Progenitor cell of endocrine pancreas (in vitro differentiated cells): ENCODE measurements around the gene NLRP11. TPM values are rescaled to one million over a fixed set of nuclear protein-coding genes. Genes with fewer than 3 reads are reported as not detected.

Experiments
- DNase-seq: peaks from one replicate; pipeline ENCODE4 v3.0.0; 2021; ENCODE audit warnings: low spot score; ENCODE audit not compliant: unreplicated experiment
- H3K27ac Mint-ChIP-seq: 2 replicates; pipeline ENCODE4 v1.8.0; 2021; ENCODE audit warnings: mild to moderate bottlenecking, moderate library complexity, mixed read lengths
- H3K27me3 Mint-ChIP-seq: 2 replicates; pipeline ENCODE4 v1.8.0; 2021; ENCODE audit warnings: mixed read lengths
- H3K36me3 Mint-ChIP-seq: 2 replicates; pipeline ENCODE4 v1.8.0; 2022; ENCODE audit warnings: mixed read lengths; ENCODE audit not compliant: insufficient read depth
- H3K4me1 Mint-ChIP-seq: 2 replicates; pipeline ENCODE4 v1.8.0; 2021; ENCODE audit warnings: low read depth, mixed read lengths
- H3K4me3 Mint-ChIP-seq: 2 replicates; pipeline ENCODE4 v1.8.0; 2021; ENCODE audit warnings: low read depth, mild to moderate bottlenecking, moderate library complexity, mixed read lengths
- H3K9me3 Mint-ChIP-seq: 2 replicates; pipeline ENCODE4 v1.8.0; 2021; ENCODE audit warnings: low read depth, mixed read lengths
- total RNA-seq: library from RNA; stranded (reverse); gene quantifications from 2 replicates; pipeline ENCODE4 v1.2.1, GENCODE V29; 2021
- TF ChIP-seq, protein P1 (sequence below): fragments of 200-600 bp; sonication (generic); IDR thresholded peaks from one replicate; pipeline ENCODE4 v1.5.0; 2021; ENCODE audit warnings: antibody characterized with exemption, mild to moderate bottlenecking; ENCODE audit not compliant: unreplicated experiment

NLRP11 gene
- total RNA-seq, 1 donor from 2014 or later, result not detected

DNA sequence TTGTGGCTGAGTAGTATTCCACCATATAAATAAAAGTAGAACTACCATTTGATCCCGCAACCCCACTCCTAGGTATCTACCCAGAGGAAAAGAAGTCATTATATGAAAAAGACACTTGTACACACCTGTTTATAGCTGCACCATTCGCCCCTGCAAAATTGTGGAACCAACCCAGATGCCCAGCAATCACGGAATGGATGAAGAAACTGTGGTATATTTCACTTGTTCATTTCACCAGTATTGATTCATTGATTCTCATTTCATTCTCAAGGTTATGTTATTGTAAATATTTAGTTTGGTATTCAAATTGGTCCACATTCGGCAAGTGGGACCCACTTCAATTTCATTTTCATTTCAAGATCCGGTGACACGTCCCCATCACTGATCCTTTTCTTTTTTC is 81.1 kb downstream of the NLRP11 start:
- TF ChIP-seq, protein P1, sequence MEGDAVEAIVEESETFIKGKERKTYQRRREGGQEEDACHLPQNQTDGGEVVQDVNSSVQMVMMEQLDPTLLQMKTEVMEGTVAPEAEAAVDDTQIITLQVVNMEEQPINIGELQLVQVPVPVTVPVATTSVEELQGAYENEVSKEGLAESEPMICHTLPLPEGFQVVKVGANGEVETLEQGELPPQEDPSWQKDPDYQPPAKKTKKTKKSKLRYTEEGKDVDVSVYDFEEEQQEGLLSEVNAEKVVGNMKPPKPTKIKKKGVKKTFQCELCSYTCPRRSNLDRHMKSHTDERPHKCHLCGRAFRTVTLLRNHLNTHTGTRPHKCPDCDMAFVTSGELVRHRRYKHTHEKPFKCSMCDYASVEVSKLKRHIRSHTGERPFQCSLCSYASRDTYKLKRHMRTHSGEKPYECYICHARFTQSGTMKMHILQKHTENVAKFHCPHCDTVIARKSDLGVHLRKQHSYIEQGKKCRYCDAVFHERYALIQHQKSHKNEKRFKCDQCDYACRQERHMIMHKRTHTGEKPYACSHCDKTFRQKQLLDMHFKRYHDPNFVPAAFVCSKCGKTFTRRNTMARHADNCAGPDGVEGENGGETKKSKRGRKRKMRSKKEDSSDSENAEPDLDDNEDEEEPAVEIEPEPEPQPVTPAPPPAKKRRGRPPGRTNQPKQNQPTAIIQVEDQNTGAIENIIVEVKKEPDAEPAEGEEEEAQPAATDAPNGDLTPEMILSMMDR, result no peak
- H3K9me3 Mint-ChIP-seq, result peaks cover 45% of the 10 kb centered on the region
- H3K4me1 Mint-ChIP-seq, result no peaks in the 10 kb centered on the region
- no peak overlapping the region for H3K27ac Mint-ChIP-seq
- no peak overlapping the region for H3K4me3 Mint-ChIP-seq
- H3K27me3 Mint-ChIP-seq, result no peaks in the 10 kb centered on the region
- peaks cover 1% of the 10 kb centered on the region for H3K36me3 Mint-ChIP-seq
- no peak for DNase-seq

GRCh38 chr19:55738302-55738701 is 93.5 kb downstream of the NLRP11 start, which contains the start of gene NLRP9:
Gene NLRP9, minus strand, starts transcription at chr19:55738402. Its CDS starts 28 bp downstream, at chr19:55738374.
- Mint-ChIP-seq H3K9me3 (peaks cover 41% of the 10 kb centered on the region), H3K27me3 (no peaks in the 10 kb centered on the region), H3K36me3 (no peaks in the 10 kb centered on the region), H3K27ac (no peak within 1 kb of the TSS), H3K4me1 (no peaks in the 10 kb centered on the region), H3K4me3 (no peak within 1 kb of the TSS)
- TF ChIP-seq, protein P1, result no peak
- DNase-seq, result no peak

Other genes starting within 250 kb of the NLRP11 start
- 35.5 and 39.0 TPM in 2 replicates for gene FIZ1, start 232.5 kb downstream of the NLRP11 start, total RNA-seq
- 7.9 and 8.5 TPM in 2 replicates for gene ZNF524, start 231.7 kb downstream of the NLRP11 start, total RNA-seq
- 19.0 and 19.9 TPM in 2 replicates for gene ZNF865, start 226.4 kb downstream of the NLRP11 start, total RNA-seq
- 14.6 and 15.3 TPM in 2 replicates for gene ZNF784, start 207.4 kb downstream of the NLRP11 start, total RNA-seq
- 45.9 and 46.2 TPM in 2 replicates for gene ZNF580, start 191.0 kb downstream of the NLRP11 start, total RNA-seq
- gene ZNF581, start 188.3 kb downstream of the NLRP11 start, total RNA-seq, result 38.8 and 40.1 TPM in 2 replicates
- gene CCDC106, start 183.8 kb downstream of the NLRP11 start, total RNA-seq, result 23.0 and 23.9 TPM in 2 replicates
- gene U2AF2, start 177.0 kb downstream of the NLRP11 start, total RNA-seq, result 275 and 281 TPM in 2 replicates
- gene EPN1, start 156.8 kb downstream of the NLRP11 start, total RNA-seq, result 115 and 118 TPM in 2 replicates
- gene NLRP9, start 93.6 kb downstream of the NLRP11 start, total RNA-seq, result not detected in 2 replicates
- not detected in 2 replicates for gene RFPL4A, start 72.9 kb downstream of the NLRP11 start, total RNA-seq
- not detected in 2 replicates for gene RFPL4AL1, start 62.9 kb downstream of the NLRP11 start, total RNA-seq
- gene NLRP4, start 4.5 kb upstream of the NLRP11 start, total RNA-seq, result not detected in 2 replicates
- not detected in 2 replicates for gene NLRP13, start 100.3 kb upstream of the NLRP11 start, total RNA-seq
- not detected in 2 replicates for gene NLRP8, start 115.8 kb upstream of the NLRP11 start, total RNA-seq
- not detected in 2 replicates for gene NLRP5, start 154.8 kb upstream of the NLRP11 start, total RNA-seq